ENCODE measurements around the gene GPR25.

The GPR25 gene

DNA sequence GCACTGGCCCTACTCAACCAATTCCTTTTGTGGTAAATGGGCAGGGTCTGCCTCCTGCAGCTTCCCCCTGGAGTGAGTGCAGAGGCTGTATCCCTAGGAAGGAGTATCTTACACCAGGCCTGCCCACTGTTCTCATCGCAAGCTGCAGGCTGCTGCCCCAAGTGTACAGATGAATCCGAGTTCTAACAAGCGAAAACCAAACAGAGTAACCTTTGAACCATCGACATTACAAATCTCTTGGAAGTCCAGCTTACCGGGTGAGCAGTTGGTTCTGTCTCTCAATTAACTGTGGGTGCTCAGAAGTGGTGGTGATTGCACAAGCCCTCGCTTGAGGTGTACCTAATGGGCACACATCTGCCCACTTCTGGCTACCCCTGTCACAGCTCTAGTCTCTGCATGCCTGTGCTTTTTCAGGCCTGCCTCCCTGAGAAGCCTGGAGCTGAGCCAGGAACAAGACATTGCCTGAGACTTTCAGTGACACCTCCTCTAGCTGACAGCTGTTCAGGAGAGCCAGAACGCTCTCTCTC lies 44.6 kb downstream of the GPR25 start:
- no peaks in the 10 kb centered on the region for H3K9me3 Mint-ChIP-seq
- H3K27me3 Mint-ChIP-seq: peaks cover 0 to 19% of the 10 kb centered on the region in 2 donors
- no peaks in the 10 kb centered on the region for H3K4me1 Mint-ChIP-seq (ENCODE audit: low read depth in 2 of 2)
- H3K27ac Mint-ChIP-seq: no peak overlapping the region
- peaks cover 4% of the 10 kb centered on the region for H3K36me3 Mint-ChIP-seq (ENCODE audit: insufficient read depth)
- DNase-seq (no peak), ATAC-seq (replicated peaks) (no peak)
- H3K4me3 Mint-ChIP-seq: no peak overlapping the region

DNA sequence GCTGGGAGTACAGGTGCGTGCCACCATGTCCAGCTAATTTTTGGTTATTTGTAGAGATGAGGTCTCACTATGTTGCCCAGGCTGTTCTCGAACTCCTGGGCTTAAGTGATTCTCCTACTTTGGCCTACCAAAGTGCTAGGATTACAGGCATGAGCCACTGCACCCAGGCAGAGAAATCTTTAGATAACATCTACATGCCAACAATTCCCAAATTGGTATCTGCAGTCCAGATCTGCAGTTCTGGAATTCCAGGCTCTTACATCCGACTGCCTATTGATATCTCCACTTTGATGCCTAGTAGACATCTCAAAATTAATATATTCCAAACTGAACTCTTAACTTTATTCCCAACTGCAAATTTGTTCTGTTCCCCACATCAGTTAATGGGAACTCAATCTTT lies 45.2 kb downstream of the GPR25 start:
- no peak overlapping the region for H3K4me3 Mint-ChIP-seq
- no peak overlapping the region for H3K27ac Mint-ChIP-seq
- H3K4me1 Mint-ChIP-seq (ENCODE audit: low read depth in 2 of 2): no peaks in the 10 kb centered on the region
- no peaks in the 10 kb centered on the region for H3K9me3 Mint-ChIP-seq
- peaks cover 4% of the 10 kb centered on the region for H3K36me3 Mint-ChIP-seq (ENCODE audit: insufficient read depth)
- H3K27me3 Mint-ChIP-seq: peaks cover 0 to 19% of the 10 kb centered on the region in 2 donors
- ATAC-seq (replicated peaks) (no peak), DNase-seq (no peak)

DNA sequence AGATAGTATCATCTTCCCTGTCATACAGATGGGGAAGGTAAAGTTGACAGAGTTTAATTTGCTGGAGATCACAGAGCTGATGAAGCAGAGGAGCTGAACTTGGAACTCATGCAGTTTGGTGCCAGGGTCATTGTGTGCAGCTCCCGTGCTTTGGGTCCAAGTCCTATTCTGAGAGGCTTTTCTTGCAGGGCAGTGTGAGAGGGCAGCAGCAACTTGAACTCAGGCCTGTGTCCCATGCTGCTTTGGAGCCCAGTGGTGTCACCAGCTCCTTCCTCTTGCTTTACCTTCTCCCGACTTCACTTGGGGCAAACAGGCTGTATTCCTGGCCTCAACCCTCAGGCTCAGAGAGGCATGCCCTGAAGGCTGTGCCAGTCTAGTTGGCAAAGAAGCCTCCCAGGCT lies 46.6 kb downstream of the GPR25 start:
- no peak for DNase-seq
- Mint-ChIP-seq H3K27ac (no peak overlapping the region), H3K9me3 (no peaks in the 10 kb centered on the region), H3K27me3 (peaks cover 0 to 19% of the 10 kb centered on the region in 2 donors), H3K4me3 (no peak overlapping the region), H3K36me3 (ENCODE audit: insufficient read depth) (peaks cover 4% of the 10 kb centered on the region), H3K4me1 (ENCODE audit: low read depth in 2 of 2) (no peaks in the 10 kb centered on the region)
- ATAC-seq (replicated peaks): no peak

DNA sequence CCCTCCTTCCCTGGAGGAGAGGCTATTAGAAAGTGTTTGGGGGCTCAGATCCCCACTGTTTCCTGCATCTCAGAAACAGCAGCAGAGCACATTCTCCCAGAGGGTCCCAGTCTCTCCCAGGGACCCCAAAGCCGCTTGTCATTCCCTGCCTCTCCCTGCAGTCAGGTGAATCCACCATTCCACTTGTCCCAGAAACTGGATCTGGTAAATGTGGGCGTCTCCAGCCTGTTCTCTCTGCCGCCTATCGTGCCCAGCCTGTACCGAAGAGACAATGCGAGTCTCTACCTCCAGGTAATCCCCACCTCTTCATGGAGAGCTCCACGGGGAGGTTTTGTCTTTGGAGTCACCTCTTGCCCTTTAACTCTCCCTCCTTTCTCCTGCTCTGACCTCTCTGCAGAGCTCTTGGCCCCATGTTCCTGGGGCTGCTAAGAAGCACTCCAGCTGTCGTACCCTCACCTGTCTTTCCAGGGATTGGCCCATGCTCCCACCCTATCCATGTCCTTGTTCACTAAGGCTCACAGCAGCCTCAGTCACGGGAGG lies 48.9 kb downstream of the GPR25 start:
- ATAC-seq (replicated peaks): no peak
- Mint-ChIP-seq H3K9me3 (no peaks in the 10 kb centered on the region), H3K27ac (no peak overlapping the region), H3K4me3 (no peak overlapping the region), H3K36me3 (ENCODE audit: insufficient read depth) (peaks cover 4% of the 10 kb centered on the region), H3K27me3 (peaks cover 0 to 19% of the 10 kb centered on the region in 2 donors), H3K4me1 (ENCODE audit: low read depth in 2 of 2) (peaks cover 0 to 4% of the 10 kb centered on the region in 2 donors)
- DNase-seq: no peak

DNA sequence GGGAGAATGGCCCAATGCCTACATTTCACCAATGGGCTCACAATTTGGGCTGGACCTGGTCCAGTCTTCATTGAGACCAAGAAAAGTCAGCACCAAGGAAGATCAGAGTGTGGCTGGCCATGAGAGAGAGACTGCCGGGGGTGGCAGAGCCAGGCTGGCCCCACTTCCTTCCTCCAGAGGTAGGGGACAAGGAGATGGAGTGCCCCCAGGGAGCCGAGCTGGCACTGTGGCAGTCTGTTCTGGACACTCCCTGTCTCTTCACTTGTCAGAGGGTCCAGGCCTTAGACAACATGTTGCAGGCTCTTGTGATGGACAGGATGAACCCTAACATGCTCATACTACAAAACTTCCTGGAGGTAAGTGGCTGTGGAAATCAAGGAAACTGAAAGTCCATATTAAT lies 49.6 kb downstream of the GPR25 start:
- Mint-ChIP-seq H3K27ac (no peak overlapping the region), H3K36me3 (ENCODE audit: insufficient read depth) (peaks cover 4% of the 10 kb centered on the region), H3K4me3 (no peak overlapping the region), H3K9me3 (no peaks in the 10 kb centered on the region), H3K4me1 (ENCODE audit: low read depth in 2 of 2) (peaks cover 0 to 4% of the 10 kb centered on the region in 2 donors), H3K27me3 (peaks cover 0 to 19% of the 10 kb centered on the region in 2 donors)
- DNase-seq (no peak), ATAC-seq (replicated peaks) (no peak)

DNA sequence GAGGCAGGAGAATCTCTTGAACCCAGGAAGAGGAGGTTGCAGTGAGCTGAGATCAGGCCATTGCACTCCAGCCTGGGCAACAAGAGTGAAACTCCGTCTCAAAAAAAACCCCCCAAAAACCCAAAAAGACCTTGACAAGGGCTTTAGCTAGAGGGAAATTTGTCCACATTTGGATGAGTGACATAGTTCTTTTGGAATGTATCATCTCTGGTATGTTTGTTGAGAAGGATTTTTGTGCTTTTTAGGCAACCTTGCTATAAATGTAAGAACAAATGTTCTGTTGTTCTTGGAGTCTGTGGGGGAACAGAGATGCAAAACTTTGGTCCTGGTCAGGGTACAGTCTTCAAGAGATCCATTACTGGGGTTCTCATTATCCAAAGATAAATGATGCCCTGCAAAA lies 50.8 kb downstream of the GPR25 start:
- no peak overlapping the region for H3K27ac Mint-ChIP-seq
- H3K4me3 Mint-ChIP-seq: no peak overlapping the region
- H3K27me3 Mint-ChIP-seq: peaks cover 0 to 19% of the 10 kb centered on the region in 2 donors
- ATAC-seq (replicated peaks): no peak
- no peaks in the 10 kb centered on the region for H3K9me3 Mint-ChIP-seq
- H3K4me1 Mint-ChIP-seq (ENCODE audit: low read depth in 2 of 2): peaks cover 0 to 4% of the 10 kb centered on the region in 2 donors
- peaks cover 4% of the 10 kb centered on the region for H3K36me3 Mint-ChIP-seq (ENCODE audit: insufficient read depth)
- DNase-seq: no peak

Data from effector memory CD8-positive, alpha-beta T cell (primary cell).